Body of pancreas (tissue), 4 donors: Measurements from ENCODE around the gene GP1BA.

Source experiments
- POLR2A ChIP-seq, 3 donors: fragments of 450-650 bp; IDR thresholded peaks; one replicate each; pipeline ENCODE4 v1.6.1; 2016; ENCODE audit warnings: antibody characterized with exemption in 3 of 3, mild to moderate bottlenecking in 2 of 3
- TF ChIP-seq, protein P1 (sequence below), 7 experiments: fragments of 450-650 bp in 4 of 7; fragments of 200-600 bp in 3 of 7; sonication (generic) in 3 of 7; IDR thresholded peaks; one replicate each; pipeline ENCODE4 v1.5.1; 2016 to 2019; ENCODE audit warnings: antibody characterized with exemption in 7 of 7

GRCh38 chr17:4899341-4900230 is 32.5 kb upstream of the GP1BA start, which contains the start of gene C17orf107:
- TF ChIP-seq POLR2A (IDR thresholded peaks at IDR 0.05) = peak; percentile 9 to 54 (median 44)
- TF ChIP-seq, protein P1, sequence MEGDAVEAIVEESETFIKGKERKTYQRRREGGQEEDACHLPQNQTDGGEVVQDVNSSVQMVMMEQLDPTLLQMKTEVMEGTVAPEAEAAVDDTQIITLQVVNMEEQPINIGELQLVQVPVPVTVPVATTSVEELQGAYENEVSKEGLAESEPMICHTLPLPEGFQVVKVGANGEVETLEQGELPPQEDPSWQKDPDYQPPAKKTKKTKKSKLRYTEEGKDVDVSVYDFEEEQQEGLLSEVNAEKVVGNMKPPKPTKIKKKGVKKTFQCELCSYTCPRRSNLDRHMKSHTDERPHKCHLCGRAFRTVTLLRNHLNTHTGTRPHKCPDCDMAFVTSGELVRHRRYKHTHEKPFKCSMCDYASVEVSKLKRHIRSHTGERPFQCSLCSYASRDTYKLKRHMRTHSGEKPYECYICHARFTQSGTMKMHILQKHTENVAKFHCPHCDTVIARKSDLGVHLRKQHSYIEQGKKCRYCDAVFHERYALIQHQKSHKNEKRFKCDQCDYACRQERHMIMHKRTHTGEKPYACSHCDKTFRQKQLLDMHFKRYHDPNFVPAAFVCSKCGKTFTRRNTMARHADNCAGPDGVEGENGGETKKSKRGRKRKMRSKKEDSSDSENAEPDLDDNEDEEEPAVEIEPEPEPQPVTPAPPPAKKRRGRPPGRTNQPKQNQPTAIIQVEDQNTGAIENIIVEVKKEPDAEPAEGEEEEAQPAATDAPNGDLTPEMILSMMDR (IDR thresholded peaks at IDR 0.05) = no peak
